Ecto neural progenitor cell (in vitro differentiated cells): ENCODE results near the gene CDH4.

Experiments used
- DNase-seq: peaks from one replicate; pipeline ENCODE4 v3.0.0-alpha.2; 2018; ENCODE audit warnings: low spot score

Gene CDH4

GRCh38 chr20:61631751-61632150 is 379.7 kb downstream of the CDH4 start:
- no peak for DNase-seq

GRCh38 chr20:61633004-61633403 is 380.9 kb downstream of the CDH4 start:
- DNase-seq, result no peak

DNA sequence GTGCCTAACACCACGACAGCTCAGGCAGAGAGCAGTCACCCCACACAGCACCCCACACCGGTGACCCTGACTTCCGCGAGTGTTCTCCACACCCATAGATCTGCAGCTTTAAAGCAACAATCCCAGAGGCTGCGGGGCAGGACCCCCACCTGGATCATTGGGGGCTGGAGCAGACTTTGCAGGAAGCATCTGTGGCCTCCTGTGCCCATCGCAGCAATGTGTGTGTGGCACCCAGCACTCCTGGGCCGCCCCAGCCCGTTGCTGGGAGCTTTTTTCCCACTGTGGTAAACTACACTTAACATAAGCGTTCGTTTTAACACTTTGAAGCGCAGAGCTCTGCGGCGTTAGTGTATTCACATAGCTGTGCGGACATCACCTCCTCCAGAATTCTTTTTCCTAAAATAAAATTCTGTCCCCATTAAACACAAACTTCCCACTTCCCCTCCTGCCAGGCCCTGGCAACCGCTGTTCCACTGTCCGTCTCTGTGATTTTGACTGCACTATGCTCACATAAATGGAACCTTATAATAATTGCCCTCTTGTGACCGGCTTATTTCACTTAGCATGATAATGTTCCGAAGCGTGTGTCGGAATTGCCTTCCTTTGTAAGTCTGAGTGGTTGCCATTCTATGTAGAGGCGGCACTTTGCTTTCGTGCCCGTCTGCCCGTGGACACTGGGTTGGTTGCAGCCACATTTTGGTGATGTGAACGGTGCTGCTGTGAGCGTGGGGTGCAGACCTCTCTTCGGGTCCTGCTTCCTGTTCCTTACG is 382.5 kb downstream of the CDH4 start:
- no peak for DNase-seq

- DNase-seq, result no peak
These were observed 383.8 kb downstream of the CDH4 start for GRCh38 chr20:61635721-61636455.

- no peak for DNase-seq
These were observed 384.6 kb downstream of the CDH4 start for GRCh38 chr20:61636531-61637116.

GRCh38 chr20:61638802-61639585 is 386.9 kb downstream of the CDH4 start:
- DNase-seq, result no peak

DNA sequence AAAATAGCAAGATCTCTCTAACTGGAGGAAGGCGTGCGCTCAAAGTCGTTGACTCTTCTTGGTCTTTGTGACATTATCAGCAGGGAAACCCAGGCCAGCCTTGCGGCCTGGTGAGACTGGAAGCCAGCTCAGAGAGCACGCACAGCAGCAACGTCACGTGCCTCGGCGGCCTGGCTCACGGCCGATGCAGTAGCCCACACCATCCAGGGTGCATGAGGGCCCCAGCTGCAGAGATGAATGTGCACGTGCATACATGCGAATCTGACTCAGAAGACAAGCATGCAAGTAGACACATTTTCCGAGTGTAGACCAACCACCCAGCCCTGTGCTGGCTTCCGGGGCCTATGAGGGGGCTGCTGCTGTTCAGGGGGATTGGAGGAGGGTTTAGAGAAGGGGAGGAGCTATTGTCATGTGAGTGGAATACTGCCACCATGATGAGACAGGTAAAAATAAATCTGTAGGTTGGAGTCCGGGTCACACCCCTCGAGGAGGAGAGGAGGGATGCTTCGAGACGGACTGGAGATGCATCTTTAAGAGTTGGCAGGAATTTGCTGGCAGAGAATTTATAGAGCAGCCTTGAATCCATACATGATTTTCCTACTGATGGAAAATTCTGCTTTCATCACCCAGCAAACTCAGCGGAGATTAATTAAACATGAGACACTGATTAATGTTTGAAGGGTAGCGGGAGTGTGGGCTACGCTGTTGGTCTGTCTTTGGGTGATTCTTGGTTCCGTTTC is 388.2 kb downstream of the CDH4 start:
- DNase-seq, result no peak

GRCh38 chr20:61640871-61641245 is 388.8 kb downstream of the CDH4 start:
- no peak for DNase-seq

GRCh38 chr20:61643656-61644377 is 391.8 kb downstream of the CDH4 start:
- no peak for DNase-seq

GRCh38 chr20:61644378-61645076 is 392.5 kb downstream of the CDH4 start:
- DNase-seq, result no peak

GRCh38 chr20:61645732-61646131 is 393.7 kb downstream of the CDH4 start:
- no peak for DNase-seq

DNA sequence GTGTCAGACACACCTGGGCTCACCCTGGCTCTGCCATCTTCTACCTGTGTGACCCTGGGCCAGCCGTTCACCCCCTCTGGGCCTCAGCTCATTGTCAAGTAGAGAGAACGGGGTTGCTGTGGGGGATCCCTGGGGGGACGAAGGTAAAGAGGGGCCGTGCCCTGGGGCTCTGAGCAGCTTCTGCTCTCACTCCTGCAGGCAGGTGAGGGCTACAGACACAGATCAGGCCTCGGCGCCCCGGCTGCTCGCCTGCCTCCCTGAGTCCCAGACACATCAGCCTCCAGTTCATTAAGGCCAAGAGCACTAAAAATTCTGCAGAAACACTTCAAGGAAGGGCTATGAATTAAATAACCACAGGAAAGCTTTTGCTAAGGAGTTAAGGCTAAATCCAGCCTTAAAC is 394.4 kb downstream of the CDH4 start:
- no peak for DNase-seq

- DNase-seq, result no peak
These were observed 394.9 kb downstream of the CDH4 start for GRCh38 chr20:61646986-61647385.

- no peak for DNase-seq
These were observed 395.6 kb downstream of the CDH4 start for GRCh38 chr20:61647702-61648101.

DNA sequence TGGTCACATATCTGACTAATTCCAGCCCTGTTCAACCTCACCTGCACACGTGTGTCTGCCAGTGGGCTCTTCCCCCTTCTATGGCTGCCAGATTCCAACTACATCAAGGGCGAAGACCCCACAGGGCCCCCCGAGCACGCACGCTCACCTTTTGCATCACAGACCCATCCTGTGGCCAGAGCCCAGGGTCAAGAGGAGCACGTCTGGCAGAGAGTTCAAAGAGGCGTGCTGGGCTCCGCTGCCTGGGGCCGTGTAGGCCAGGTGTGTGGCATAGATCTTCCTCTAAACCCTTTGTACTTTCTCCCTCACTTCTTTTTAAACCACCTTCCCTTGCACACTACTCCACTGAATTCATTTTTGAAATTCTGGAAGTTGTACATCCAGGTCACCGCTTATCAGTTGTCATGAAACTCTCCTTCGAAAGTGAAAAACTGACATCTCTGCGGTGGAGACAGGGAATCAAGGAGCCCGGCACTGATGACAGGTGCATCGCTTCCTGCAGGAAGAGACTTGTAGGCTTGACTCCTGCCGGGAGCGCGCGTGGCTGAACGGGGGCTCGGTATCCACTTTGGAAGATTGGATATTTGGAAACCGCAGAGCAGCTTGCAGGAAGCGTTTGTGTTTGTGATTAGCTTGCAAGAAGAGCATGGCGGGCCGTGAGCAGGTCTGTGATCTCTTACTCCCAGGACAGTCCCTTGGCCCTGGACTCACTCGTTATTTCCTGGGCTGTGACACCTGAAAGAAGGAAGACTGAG is 397.2 kb downstream of the CDH4 start:
- DNase-seq, result no peak

DNA sequence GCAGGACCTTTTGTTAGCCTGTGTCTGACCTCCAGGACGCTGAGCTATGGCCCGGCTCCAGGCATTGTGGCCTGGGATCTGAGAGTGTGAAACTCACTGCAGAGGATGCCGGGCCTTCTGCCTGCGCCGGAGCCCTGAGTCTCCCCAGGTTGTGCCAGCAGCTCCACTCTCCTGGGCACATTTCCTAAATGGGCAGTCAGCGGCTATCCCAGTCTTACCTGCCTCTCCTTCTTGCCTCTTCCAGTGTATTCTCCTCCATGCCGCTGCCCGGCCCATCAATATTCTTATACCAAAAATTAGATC is 397.8 kb downstream of the CDH4 start:
- DNase-seq, result no peak

- no peak for DNase-seq
These were observed 399.1 kb downstream of the CDH4 start for GRCh38 chr20:61650912-61651733.

GRCh38 chr20:61652146-61652545 is 400.1 kb downstream of the CDH4 start:
- DNase-seq, result no peak

DNA sequence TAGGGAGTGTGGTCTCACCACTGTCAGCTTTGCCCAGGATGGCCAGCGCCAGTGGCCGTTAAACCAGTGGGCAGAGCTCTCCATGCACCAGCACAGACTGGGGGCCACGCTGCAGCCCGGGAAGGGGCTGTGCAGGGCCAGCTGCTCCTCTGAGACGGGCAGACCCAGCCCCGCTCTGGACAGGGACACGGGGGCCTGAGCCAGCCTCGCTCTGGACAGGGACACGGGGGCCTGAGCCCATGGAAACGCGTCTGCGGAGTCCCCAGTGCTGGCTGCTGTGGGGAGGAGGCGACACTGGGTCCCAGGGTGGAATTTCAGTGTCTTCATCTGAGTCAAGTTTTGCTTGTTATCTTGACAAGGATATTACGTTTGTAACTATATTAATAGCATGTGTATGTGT is 402.7 kb downstream of the CDH4 start:
- no peak for DNase-seq
